Measurements from ENCODE around the gene BAZ2B.

GRCh38 chr2:159653962-159654361 lies 37.6 kb upstream of the BAZ2B start:
- no peak for TF ChIP-seq EP300 (conservative IDR thresholded peaks at IDR 0.05; ENCODE audit: poor library complexity, severe bottlenecking)
- no peak for TF ChIP-seq CTCF (IDR thresholded peaks at IDR 0.05; ENCODE audit: poor library complexity, severe bottlenecking)
- TF ChIP-seq EZH2 (IDR thresholded peaks at IDR 0.05; ENCODE audit: borderline replicate concordance, insufficient read depth, low read length, poor library complexity, severe bottlenecking): no peak
- no peak for TF ChIP-seq RAD21 (conservative IDR thresholded peaks at IDR 0.05)
- TF ChIP-seq SMC3 (conservative IDR thresholded peaks at IDR 0.05; ENCODE audit: poor library complexity): no peak
